ENCODE measurements around the gene ZNF391. TPM values are rescaled to one million over a fixed set of nuclear protein-coding genes. Genes with fewer than 3 reads are reported as not detected.

The ZNF391 gene
- 10 to 100 TPM; 11.8 to 12.5 TPM for total RNA-seq
- 13.1 TPM for polyA plus RNA-seq (ENCODE audit: insufficient read depth, low read depth, low replicate concordance)
- long read RNA-seq, donor 1, partial matches to known transcripts: 0 of 3 reads
- long read RNA-seq, donor 1, other reads (novel, unspliced or antisense): 0 of 3 reads
- long read RNA-seq, donor 2, full-length matches to known transcripts: 3 of 3 reads
- long read RNA-seq, donor 2, partial matches to known transcripts: 0 of 3 reads
- long read RNA-seq, donor 2, other reads (novel, unspliced or antisense): 0 of 3 reads

GRCh38 chr6:27388293-27389197 is at the start of gene ZNF391:
Gene ZNF391 (plus strand): TSS chr6:27388759. CDS start chr6:27400371, 11,612 bp downstream.
- H3K36me3 ChIP-seq (ENCODE audit: low read depth, missing control alignments): no peaks in the 10 kb centered on the region
- H3K27ac ChIP-seq: peak within 1 kb of the TSS; percentile 56 to 76
- WGBS, 2 donors: 0 to 2% methylated on average over 36 to 44 of the region's 49 CpGs
- H3K4me1 ChIP-seq: no peaks in the 10 kb centered on the region
- peak within 1 kb of the TSS; percentile 58 to 78 for H3K4me3 ChIP-seq
- H3K27me3 ChIP-seq: no peaks in the 10 kb centered on the region
- TF ChIP-seq CTCF (IDR thresholded peaks at IDR 0.05) (no peak), POLR2A (IDR thresholded peaks at IDR 0.05) (no peak)
- intact Hi-C loops (cut with DNase I; ENCODE audit: low total_unique reads): no loop called here
- H3K9me3 ChIP-seq: no peaks in the 10 kb centered on the region
- peak; percentile 92 for DNase-seq

- no peak for TF ChIP-seq POLR2A (IDR thresholded peaks at IDR 0.05)
- TF ChIP-seq CTCF (IDR thresholded peaks at IDR 0.05): no peak
- Histone ChIP-seq H3K27ac (no peak overlapping the region), H3K9me3 (no peaks in the 10 kb centered on the region), H3K36me3 (ENCODE audit: low read depth, missing control alignments) (no peaks in the 10 kb centered on the region), H3K4me1 (no peaks in the 10 kb centered on the region), H3K4me3 (no peak overlapping the region), H3K27me3 (no peaks in the 10 kb centered on the region)
- DNase-seq: no peak
- 78 to 85% methylated on average over 4 of the region's 4 CpGs for WGBS, 2 donors
- intact Hi-C loops (cut with DNase I; ENCODE audit: low total_unique reads): no loop called here
Measured at GRCh38 chr6:27352850-27353249, 35.7 kb upstream of the ZNF391 start.

GRCh38 chr6:27358786-27359185 is 29.8 kb upstream of the ZNF391 start:
- Histone ChIP-seq H3K27ac (no peak overlapping the region), H3K36me3 (ENCODE audit: low read depth, missing control alignments) (no peaks in the 10 kb centered on the region), H3K4me3 (no peak overlapping the region), H3K27me3 (no peaks in the 10 kb centered on the region), H3K9me3 (no peaks in the 10 kb centered on the region), H3K4me1 (no peaks in the 10 kb centered on the region)
- 67 to 69% methylated on average over 2 of the region's 2 CpGs for WGBS, 2 donors
- no peak for DNase-seq
- intact Hi-C loops (cut with DNase I; ENCODE audit: low total_unique reads): no loop called here
- TF ChIP-seq CTCF (IDR thresholded peaks at IDR 0.05) (no peak), POLR2A (IDR thresholded peaks at IDR 0.05) (no peak)

GRCh38 chr6:27359231-27359630 is 29.3 kb upstream of the ZNF391 start:
- Histone ChIP-seq H3K4me3 (no peak overlapping the region), H3K4me1 (no peaks in the 10 kb centered on the region), H3K36me3 (ENCODE audit: low read depth, missing control alignments) (no peaks in the 10 kb centered on the region), H3K27me3 (no peaks in the 10 kb centered on the region), H3K9me3 (no peaks in the 10 kb centered on the region), H3K27ac (no peak overlapping the region)
- DNase-seq: no peak
- 91 to 100% methylated on average over 1 of the region's 1 CpG for WGBS, 2 donors
- intact Hi-C loops (cut with DNase I; ENCODE audit: low total_unique reads): no loop called here
- TF ChIP-seq POLR2A (IDR thresholded peaks at IDR 0.05) (no peak), CTCF (IDR thresholded peaks at IDR 0.05) (no peak)
